Subcutaneous adipose tissue (tissue), 4 donors: Measurements from ENCODE around the gene TNFSF8. TPM values are rescaled to one million over a fixed set of nuclear protein-coding genes. Genes with fewer than 3 reads are reported as not detected.

ENCODE experiments used
- CTCF ChIP-seq: fragments of 450-650 bp; IDR thresholded peaks from one replicate; pipeline ENCODE4 v1.5.1; 2016; ENCODE audit warnings: low read depth, mild to moderate bottlenecking, control low read depth, antibody characterized with exemption, moderate library complexity
- total RNA-seq, 4 donors: library from RNA; depleted of rRNA; stranded (reverse); fragments of >200 nt; gene quantifications; one replicate each; pipeline ENCODE4 v1.1.0, GENCODE V29; 2016

TNFSF8 gene
- total RNA-seq, 4 donors from 2014 or later = 2.4 to 18.4 (median 7.4) TPM

DNA sequence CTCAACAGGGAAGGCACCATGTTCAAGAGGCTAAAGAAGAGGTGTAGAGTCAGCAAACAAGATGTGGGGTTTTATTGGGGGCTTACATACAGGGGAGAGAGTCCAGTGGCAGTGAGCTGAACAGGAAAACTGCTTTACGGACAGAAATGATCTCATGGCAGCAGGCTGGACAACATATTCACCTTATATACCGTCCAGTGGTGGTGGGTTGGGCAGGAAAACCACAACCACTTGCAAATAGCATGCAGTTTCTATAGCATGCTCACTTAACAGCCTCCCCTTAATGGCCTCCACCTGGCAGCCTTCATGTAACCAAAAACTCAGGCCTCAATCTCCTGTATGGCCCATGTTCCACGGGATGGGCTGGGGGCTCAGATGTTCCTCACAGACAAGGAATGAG, 5.4 kb downstream of the TNFSF8 start:
- TF ChIP-seq CTCF = no peak

DNA sequence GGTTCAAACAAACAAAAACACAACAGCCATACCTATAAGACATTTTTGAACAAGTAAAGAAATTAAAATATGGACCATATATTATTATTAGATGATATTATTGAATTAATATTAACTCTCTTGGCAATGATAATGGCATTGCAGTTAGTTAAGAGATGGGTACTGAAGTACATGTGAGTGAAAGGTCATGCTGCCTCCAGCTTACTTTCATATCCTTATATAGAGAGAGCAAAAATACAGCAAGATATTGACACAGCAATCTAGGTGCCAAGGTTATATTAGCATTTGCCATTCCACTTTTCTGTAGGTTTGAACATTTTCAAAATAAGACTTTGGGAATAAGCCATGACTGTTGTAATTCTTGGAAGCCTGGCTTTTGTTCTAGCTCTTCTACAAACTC, 6.1 kb downstream of the TNFSF8 start:
- no peak for TF ChIP-seq CTCF

DNA sequence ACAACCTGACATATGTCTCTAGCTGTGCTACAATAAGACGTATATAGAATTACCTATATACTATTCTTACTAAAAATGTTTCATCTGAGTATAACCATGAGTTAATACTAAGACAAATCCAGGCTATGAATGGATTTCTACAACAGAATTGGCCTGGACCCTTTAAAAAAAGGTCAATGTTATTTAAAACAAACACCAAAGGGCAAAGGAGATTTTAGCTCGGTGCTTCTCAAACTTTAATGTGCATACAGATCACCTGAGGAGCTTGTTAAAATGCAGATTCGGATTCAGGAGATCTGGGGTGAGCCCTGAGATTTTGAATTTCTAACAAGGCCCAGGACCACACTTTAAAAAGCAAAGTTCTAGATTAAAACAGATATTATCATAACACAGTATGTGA, 6.5 kb downstream of the TNFSF8 start:
- TF ChIP-seq CTCF = no peak

GRCh38 chr9:114921171-114921570, 9.2 kb downstream of the TNFSF8 start:
- no peak for TF ChIP-seq CTCF

DNA sequence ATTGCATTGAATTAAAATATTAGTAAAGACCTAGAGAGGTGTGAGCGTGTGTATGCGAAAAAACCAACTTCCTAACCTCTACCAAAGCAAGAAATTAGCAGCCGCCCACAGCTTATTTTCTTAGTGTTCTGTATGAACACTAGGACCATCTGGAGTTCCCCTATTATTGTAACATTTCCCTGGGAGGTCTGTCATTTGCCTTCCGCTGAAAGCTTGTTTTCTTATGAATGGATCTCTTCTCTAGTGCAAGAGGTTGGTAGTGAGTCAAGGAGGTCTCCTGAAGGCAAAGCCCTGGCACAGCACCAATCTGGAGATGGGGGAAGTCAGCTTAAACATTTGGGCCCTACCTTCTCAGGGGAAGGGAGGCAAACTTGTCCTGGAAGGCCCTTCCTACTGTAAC, 10.8 kb downstream of the TNFSF8 start:
- TF ChIP-seq CTCF = no peak

GRCh38 chr9:114916481-114916880, 13.9 kb downstream of the TNFSF8 start:
- TF ChIP-seq CTCF = no peak

DNA sequence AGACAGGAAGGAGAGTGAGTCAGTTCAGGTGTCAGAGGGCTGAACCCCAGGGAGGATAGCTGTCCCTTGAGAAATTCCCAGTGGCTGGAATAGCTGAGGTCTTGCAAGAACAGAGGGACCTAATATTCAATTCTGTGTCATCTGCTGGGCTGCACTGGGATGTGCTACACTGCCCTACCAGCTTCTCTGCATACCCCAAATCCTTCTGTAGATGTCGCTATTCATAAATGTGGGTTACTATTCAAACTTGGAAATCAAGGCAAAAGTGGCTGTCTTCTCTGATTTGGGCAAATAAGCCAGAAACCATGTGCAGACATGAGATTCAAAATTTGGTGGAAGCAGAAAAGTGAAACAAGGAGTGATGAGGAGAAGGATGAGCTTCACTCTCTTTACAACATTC, 16.3 kb downstream of the TNFSF8 start:
- TF ChIP-seq CTCF = no peak
